ENCODE results near the gene SHE. TPM values are rescaled to one million over a fixed set of nuclear protein-coding genes. Genes with fewer than 3 reads are reported as not detected.

The SHE gene
- total and polyA plus RNA-seq, 8 donors, result 17.7 to 25.3 (median 21.2) TPM

DNA sequence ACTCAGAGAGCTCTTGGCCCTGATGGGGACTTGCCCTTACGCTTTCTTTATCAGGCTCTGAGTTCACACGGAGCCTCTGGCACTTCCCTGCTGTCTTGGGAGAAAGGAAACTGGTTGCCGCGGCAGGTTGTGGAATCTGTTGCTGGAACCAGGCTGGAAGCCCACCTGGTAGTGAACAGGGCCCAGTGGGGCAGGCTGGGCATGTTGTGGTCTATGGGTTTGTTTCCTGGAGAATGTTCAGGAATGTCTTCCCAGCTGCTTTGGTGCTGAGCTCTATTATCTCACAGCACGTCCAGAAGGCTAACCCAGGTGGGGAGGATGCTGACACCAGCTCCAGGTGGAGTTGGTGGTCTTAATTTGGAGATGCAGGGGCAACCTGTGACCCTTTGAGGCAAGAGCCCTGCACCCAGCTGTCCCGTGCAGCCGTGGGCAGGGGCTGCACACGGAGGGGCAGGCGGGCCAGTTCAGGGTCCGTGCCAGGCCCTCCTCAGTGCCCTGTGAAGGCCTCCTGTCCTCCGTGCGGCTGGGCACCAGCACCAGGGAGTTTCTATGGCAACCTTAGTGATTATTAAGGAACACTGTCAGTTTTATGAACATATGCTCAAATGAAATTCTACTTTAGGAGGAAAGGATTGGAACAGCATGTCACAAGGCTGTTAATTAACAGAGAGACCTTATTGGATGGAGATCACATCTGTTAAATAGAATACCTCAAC lies 33.5 kb downstream of the SHE start:
- H3K27ac ChIP-seq, result no peak overlapping the region
- no peaks in the 10 kb centered on the region for H3K9me3 ChIP-seq
- ATAC-seq (no peak), DNase-seq (peak in 1 of 4 donors; percentile 9)
- TF ChIP-seq, protein P1, sequence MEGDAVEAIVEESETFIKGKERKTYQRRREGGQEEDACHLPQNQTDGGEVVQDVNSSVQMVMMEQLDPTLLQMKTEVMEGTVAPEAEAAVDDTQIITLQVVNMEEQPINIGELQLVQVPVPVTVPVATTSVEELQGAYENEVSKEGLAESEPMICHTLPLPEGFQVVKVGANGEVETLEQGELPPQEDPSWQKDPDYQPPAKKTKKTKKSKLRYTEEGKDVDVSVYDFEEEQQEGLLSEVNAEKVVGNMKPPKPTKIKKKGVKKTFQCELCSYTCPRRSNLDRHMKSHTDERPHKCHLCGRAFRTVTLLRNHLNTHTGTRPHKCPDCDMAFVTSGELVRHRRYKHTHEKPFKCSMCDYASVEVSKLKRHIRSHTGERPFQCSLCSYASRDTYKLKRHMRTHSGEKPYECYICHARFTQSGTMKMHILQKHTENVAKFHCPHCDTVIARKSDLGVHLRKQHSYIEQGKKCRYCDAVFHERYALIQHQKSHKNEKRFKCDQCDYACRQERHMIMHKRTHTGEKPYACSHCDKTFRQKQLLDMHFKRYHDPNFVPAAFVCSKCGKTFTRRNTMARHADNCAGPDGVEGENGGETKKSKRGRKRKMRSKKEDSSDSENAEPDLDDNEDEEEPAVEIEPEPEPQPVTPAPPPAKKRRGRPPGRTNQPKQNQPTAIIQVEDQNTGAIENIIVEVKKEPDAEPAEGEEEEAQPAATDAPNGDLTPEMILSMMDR (IDR thresholded peaks at IDR 0.05), result no peak
- intact Hi-C loops (cut with DNase I), result no loop called here
- no peak overlapping the region for H3K4me3 ChIP-seq
- peaks cover 0 to 42% of the 10 kb centered on the region in 2 donors for H3K36me3 ChIP-seq
- H3K27me3 ChIP-seq, result no peaks in the 10 kb centered on the region
- peaks cover 6 to 40% of the 10 kb centered on the region in 2 donors for H3K4me1 ChIP-seq

DNA sequence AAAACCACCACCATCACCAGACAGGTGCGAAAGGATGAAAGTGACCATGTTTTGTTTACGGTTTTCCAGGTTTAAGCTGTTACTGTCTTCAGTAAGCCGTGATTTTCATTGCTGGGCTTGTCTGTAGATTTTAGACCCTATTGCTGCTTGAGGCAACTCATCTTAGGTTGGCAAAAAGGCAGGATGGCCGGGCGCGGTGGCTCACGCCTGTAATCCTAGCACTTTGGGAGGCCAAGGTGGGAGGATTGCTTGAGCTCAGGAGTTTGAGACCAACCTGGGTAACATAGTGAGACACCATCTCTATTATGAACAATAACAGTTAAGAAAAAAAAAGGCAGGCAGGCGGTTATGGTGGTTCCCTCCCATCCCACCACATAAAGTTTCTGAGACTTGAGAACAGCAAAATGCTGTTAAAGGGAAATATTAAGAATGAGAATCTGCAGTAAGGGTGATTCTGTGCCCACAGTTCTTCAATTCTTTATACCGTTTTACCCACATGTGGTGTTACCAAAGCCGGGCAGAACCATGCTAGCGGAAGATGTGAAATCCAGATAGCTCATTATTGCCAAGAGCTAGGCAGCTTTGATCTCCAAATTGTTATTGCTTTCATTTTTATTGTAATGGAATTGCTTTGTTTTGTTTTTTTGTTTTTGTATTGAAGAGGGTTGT lies 34.6 kb downstream of the SHE start:
- H3K27ac ChIP-seq, result peak overlapping the region in 1 of 2 donors; percentile 30

DNA sequence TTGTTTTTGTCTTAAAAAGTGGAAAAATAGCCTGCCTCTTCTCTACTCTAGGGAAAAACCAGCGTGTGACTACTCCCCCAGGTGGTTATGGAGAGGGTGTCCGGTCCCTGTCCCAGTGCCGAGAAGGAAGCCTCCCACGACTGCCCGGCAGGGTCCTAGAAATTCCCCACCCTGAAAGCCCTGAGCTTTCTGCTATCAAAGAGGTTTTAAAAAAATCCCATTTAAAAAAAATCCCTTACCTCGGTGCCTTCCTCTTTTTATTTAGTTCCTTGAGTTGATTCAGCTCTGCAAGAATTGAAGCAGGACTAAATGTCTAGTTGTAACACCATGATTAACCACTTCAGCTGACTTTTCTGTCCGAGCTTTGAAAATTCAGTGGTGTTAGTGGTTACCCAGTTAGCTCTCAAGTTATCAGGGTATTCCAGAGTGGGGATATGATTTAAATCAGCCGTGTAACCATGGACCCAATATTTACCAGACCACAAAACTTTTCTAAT lies 35.2 kb downstream of the SHE start:
- Histone ChIP-seq H3K4me1 (peaks cover 8 to 57% of the 10 kb centered on the region in 2 donors), H3K27me3 (no peaks in the 10 kb centered on the region), H3K36me3 (peaks cover 0 to 44% of the 10 kb centered on the region in 2 donors), H3K4me3 (no peak overlapping the region), H3K9me3 (no peaks in the 10 kb centered on the region), H3K27ac (peak overlapping the region in 1 of 2 donors; percentile 30)
- TF ChIP-seq, protein P1 (IDR thresholded peaks at IDR 0.05), result no peak
- DNase-seq (peak in 1 of 4 donors; percentile 36), ATAC-seq (no peak)
- intact Hi-C loops (cut with DNase I), result no loop called here

More for the DNA sequence above, 34.6 kb downstream of the SHE start:
- intact Hi-C loops (cut with DNase I), result no loop called here
- ATAC-seq (no peak), DNase-seq (peak in 1 of 4 donors; percentile 6)
- no peaks in the 10 kb centered on the region for H3K9me3 ChIP-seq
- TF ChIP-seq, protein P1 (IDR thresholded peaks at IDR 0.05), result no peak
- peaks cover 6 to 51% of the 10 kb centered on the region in 2 donors for H3K4me1 ChIP-seq
- peaks cover 0 to 42% of the 10 kb centered on the region in 2 donors for H3K36me3 ChIP-seq
- no peak overlapping the region for H3K4me3 ChIP-seq
- H3K27me3 ChIP-seq, result no peaks in the 10 kb centered on the region

DNA sequence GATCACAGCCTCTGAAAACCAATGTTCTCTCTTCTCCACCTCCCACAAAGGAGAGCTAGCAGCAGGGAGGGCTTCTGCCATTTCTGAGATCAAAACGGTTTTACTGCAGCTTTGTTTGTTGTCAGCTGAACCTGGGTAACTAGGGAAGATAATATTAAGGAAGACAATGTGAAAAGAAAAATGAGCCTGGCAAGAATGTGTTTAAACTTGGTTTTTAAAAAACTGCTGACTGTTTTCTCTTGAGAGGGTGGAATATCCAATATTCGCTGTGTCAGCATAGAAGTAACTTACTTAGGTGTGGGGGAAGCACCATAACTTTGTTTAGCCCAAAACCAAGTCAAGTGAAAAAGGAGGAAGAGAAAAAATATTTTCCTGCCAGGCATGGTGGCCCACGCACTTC lies 36.0 kb downstream of the SHE start:
- Histone ChIP-seq H3K4me1 (peaks cover 10 to 60% of the 10 kb centered on the region in 2 donors), H3K27ac (peak overlapping the region; percentile 7 to 11), H3K36me3 (peaks cover 0 to 48% of the 10 kb centered on the region in 2 donors), H3K9me3 (no peaks in the 10 kb centered on the region), H3K4me3 (no peak overlapping the region), H3K27me3 (no peaks in the 10 kb centered on the region)
- intact Hi-C loops (cut with DNase I), result no loop called here
- TF ChIP-seq, protein P1 (IDR thresholded peaks at IDR 0.05), result no peak
- DNase-seq (no peak), ATAC-seq (no peak)

DNA sequence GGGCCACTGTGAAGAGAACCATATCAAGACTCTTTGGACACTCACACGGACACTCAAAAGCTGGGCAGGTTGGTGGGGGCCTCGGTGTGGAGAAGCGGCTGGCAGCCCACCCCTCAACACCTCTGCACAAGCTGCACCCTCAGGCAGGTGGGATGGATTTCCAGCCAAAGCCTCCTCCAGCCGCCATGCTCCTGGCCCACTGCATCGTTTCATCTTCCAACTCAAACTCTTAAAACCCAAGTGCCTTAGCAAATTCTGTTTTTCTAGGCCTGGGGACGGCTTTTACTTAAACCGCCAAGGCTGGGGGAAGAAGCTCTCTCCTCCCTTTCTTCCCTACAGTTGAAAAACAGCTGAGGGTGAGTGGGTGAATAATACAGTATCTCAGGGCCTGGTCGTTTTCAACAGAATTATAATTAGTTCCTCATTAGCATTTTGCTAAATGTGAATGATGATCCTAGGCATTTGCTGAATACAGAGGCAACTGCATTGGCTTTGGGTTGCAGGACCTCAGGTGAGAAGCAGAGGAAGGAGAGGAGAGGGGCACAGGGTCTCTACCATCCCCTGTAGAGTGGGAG lies 36.5 kb downstream of the SHE start:
- no peaks in the 10 kb centered on the region for H3K27me3 ChIP-seq
- H3K4me3 ChIP-seq, result no peak overlapping the region
- DNase-seq (peak in 1 of 4 donors; percentile 27), ATAC-seq (no peak)
- peak overlapping the region; percentile 7 to 11 for H3K27ac ChIP-seq
- TF ChIP-seq, protein P1 (IDR thresholded peaks at IDR 0.05), result no peak
- H3K9me3 ChIP-seq, result no peaks in the 10 kb centered on the region
- H3K4me1 ChIP-seq, result peaks cover 10 to 60% of the 10 kb centered on the region in 2 donors
- peaks cover 0 to 52% of the 10 kb centered on the region in 2 donors for H3K36me3 ChIP-seq
- intact Hi-C loops (cut with DNase I), result no loop called here
